ENCODE measurements around the gene CD38.
"Not testable (repeated sequence)": the region's sequence is repeated elsewhere in the genome, so short reads cannot be mapped to it uniquely, and the experiment has no call there.

Gene CD38

DNA sequence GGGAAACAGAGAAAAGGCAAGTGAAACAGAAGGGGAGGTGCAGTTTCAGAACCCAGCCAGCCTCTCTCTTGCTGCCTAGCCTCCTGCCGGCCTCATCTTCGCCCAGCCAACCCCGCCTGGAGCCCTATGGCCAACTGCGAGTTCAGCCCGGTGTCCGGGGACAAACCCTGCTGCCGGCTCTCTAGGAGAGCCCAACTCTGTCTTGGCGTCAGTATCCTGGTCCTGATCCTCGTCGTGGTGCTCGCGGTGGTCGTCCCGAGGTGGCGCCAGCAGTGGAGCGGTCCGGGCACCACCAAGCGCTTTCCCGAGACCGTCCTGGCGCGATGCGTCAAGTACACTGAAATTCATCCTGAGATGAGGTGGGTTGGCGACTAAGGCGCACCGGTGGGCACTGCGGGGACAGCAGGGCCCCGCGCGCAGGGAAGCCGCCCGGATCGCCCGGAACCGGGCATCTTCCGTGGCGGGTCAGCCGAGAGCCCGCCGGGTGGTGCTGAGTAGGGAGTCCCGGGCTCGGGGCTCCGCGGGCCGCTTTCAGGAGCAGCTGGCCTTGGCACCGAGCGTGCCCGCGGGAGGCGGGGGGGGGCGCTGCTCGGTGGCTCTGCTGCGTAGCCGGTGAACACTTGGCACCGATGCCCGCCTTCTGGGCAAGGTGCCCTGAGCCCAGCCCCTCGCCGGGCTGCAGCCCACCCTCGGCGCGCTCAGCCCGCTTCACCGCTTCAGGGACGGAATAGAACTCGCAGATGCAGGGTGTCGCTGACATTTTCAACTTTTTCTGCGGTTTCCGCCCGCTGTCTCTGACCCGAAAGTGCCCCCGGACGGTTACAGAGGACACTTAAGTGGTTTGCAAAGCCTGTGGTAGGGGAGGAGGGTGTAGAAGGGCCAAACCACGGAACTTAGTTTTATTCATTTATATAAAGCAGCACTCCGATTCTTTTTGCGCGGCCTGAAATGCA is at the start of gene CD38:
CD38 (plus strand) TSS at position 40 of the 953 bp plus-strand sequence; CDS start at position 127, 87 bp downstream.
- peak; percentile 61 for DNase-seq

DNA sequence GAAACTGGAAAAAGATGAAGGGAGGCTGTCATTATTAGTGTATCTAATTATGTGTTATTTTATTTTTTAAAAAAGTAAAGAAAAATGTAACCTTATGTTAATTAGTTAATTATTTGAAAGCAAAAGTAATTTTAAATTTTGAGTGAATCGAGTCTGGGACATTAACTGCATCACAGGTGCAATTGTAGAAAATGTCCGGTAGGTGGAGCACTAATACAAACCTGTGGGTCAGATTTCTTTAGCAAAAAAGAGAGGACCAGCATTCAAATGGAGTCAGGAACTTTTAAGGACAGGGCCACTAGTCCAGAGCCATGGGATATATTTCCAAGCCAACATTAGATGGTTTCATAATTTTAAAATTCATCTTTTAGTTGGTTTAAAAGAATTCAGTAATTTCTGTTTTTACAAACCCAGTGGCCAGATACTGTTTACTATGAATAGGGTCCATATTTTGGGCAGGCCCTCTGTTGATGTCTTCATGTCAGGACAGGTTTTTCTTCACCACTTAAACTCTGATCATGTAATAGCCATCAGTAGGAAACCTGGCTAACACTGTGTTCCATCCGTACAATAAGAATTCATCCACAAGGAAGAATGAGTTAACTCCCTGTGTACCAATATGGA is 48.1 kb upstream of the CD38 start:
- no peak for DNase-seq

DNA sequence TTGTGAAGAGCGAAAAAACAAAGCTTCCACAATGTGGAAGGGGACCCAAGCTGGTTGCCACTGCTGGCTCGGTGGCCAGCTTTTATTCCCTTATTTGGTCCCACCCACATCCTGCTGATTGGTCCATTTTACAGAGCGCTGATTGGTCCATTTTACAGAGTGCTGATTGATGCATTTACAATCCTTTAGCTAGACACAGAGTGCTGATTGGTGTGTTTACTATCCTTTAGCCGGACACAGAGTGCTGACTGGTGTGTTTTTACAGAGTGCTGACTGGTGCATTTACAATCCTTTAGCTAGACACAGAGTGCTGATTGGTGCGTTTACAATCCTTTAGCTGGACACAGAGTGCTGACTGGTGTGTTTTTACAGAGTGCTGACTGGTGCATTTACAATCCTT is 45.1 kb upstream of the CD38 start:
- DNase-seq, result not testable (repeated sequence)

DNA sequence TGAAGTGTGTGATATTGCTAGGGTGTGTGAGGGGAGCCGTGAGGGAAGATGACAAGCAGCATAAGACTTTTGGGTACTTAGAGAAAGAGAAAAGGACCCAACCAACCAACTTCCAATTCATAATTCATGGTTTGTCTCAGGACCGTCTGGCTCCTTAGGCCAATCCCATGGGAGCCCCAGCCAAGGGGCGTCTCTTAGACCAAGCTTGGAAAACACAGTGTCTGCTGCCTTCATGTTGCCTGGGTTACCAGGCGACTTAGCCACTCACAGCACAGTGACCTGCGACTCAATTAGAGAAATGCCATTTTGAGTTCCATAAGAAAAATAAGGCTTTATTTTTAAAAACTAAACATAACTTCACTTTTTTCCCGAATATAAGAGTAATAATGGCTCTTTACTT is 42.6 kb upstream of the CD38 start:
- no peak for DNase-seq

DNA sequence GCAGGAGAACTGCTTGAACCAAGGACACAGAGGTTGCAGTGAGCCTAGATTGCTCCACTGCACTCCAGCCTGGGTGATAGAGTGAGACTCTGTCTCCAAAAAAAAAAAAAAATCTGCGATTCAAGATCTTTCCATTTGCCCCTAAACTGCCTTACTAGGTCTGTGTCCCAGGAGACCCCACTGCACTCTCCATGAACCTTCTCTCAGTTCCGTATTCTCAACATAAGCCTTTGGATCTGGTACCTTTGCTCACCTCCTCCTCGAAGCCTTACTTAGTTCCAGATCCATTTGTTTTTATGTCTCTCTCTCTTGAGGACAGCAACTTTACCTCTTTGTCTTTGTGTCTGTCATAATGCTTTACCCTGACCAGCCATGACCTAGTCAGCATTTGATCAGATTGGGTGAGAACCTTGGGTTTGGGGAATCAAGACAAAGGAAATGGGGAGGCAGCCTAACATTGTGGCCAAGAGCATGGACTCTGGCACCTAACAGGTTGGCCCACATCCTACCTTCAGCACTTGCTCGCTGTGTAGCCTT is 41.5 kb upstream of the CD38 start:
- DNase-seq, result no peak

DNA sequence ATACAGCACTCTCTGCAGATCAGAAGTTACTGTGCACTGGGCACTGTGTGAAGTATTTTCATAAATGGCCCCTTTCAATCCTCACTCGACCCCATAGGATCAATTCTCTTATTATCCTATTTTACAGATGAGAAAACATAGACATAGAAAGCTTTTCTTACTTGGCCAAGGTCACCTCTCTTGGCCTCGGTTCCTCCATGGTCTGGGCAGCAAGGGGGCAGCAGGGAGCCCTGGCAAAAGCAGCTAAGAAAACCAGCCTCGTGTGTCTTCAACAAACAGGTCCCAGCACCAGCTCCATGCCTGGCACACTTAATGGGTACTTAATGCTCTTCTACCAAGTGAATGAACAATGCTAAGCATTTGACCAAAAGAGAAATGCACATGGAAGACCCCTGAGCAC is 40.9 kb upstream of the CD38 start:
- no peak for DNase-seq

DNA sequence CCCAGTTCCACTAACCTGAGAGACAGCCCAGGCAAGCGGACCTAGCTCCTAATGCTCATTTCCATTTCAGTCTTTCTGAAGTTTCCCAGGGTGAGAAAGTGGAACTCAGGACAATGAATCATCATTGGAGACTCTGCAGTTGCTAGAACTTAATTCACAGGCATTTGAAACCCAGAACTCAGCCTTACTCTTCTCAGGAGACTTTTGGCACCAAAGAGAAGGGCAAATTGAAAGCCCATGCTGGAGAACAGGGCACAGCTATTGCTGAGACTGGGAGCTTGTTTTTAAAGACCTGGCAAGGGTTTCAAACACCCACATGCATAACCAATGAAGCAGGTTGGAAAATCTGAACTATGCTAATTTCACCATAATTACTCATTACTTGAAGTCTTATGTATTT is 39.3 kb upstream of the CD38 start:
- peak; percentile 22 for DNase-seq

DNA sequence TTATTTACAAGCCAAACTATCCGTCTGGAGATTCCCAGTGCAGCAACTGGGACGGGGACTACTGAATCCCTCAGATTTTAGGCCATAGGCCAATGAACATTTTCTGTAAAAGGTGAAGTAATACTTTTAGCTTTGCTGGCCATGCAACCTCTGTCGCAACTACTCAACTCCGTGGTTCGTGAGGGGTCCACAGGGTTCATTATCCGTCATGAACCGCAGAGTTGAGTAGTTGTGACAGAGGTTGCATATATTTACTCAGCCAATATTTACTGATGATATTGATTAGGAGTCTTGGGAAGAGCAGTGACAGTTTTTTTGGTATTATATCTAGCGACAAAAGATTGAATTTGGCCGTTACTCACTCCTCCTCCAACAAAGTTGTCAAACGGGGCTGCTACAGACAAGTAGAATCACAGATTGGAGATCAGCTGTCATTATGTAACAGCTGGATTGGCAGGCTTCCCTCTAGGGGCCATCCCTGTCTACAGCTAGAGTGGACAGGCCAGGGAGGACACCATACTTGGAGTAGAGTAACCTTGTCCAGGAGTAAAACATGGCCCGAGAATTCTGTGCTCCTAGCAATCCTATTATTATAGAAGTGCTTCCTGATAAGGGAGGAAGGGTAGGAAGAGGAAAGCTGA is 37.2 kb upstream of the CD38 start:
- no peak for DNase-seq

DNA sequence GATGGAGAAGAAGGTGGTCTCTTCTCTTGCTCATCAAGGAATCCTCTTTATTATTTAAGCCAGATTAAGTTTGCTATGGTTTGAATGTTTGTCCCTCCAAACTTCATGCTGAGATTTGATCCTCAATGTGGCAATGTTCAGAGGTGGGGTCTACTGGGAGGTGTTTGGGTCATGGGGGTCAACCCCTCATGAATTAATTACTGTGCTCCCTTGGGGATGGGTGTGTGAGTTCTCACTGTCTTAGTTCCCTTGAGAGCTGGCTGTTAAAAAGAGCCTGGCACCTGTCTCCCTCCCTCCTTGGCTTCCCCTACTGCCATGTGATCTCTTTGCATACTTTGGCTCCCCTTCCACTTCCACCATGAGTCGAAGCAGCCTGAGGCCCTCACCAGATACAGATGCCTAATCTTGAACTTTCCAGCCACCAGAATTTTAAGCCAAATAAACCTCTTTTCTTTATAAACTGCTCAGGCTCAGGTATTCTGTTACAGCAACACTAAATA is 36.0 kb upstream of the CD38 start:
- no peak for DNase-seq

DNA sequence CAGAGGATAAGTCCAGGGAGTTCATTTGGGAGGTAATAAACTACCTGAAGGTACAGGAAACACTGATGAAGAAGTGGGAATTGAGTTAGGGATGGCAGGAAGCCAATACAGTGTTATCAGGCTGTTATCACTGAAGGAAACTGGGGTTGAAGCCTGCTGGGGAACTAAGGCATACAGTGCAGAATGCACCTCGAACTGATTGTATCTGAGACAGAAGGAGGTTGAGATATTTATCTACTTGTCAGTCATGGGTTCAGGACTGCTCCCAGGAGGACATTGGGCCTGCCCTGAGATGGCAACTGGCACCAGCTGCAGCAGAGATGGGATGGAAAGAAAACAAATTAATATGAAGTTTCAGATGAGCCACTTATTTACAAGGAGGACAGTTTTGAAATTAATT is 35.5 kb upstream of the CD38 start:
- DNase-seq, result no peak

DNA sequence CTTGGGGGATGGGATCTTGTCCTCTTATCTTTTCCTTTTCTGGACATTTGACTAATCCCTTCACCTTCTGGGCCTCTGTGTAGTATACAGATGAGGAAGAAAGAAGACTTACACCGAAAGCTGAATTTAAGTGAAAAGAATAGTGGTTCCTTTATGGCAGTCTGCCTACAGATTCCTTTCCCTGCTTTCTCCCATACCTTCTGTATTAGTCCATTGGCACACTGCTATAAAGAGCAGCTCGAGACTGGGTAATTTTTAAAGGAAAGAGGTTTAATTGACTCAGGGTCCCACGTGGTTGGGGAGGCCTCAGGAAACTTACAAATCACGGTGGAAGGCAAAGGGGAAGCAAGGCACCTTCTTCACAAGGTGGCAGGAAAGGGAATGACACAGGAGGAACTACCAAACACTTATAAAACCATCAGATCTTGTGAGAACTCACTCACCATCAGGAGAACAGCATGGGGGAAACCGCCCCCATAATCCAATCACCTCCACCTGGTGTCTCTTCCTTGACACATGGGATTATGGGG is 34.0 kb upstream of the CD38 start:
- no peak for DNase-seq

DNA sequence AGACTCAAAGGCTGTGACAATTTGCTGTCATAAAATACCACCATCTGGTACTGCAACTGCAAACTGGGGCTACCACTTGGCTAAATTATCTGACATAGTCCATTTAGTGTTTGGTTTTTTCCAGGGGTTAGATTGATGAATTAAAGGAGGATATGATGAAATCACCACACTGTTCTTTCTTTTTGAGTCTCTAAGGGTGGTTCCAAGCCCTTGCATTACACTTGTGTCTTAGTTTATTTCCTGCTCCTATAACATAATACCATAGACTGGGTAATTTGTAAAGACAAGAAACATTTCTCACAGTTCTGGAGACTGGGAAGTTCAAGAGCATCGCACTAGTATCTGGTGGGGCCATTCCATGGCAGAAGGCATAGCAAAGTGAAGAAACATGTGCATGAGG is 32.0 kb upstream of the CD38 start:
- DNase-seq, result no peak

DNA sequence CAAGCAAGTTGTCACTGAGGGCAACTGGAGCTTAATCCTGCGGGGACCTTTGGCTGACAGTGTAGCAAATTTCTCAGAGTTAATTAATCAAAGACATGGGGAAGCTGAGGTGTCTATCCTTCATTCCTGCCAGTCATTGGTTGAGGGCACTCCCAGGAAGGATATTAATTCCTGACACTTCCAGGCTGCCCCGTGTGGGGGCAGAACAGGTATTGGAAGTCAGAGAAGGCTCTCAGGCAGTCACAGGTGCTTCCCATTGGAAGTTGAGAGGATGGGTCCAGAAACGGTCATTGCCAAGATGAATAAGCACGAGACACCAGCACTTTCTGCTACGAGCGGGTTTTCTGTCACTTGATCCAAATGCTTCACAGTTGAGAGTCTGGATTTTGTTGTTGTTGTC is 29.1 kb upstream of the CD38 start:
- no peak for DNase-seq

DNA sequence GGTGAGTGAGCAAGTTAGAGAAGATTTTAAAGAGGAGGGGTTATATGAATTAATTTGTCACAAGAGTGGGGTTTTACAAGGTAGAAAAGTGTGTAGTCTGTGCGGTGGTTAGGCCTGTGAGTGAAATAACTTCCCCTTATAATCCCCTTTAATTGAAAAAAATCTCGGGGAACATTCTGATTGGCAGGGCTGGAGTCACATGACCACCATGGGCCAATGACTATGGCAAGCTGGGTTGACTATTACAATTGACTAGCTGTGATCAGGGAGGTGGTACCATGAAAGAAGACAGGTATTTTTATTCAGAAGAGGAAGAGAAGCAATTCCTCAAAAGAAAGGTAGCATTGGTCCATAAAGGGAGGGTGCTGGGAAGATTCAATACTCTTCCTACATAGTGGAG is 27.0 kb upstream of the CD38 start:
- DNase-seq, result no peak

DNA sequence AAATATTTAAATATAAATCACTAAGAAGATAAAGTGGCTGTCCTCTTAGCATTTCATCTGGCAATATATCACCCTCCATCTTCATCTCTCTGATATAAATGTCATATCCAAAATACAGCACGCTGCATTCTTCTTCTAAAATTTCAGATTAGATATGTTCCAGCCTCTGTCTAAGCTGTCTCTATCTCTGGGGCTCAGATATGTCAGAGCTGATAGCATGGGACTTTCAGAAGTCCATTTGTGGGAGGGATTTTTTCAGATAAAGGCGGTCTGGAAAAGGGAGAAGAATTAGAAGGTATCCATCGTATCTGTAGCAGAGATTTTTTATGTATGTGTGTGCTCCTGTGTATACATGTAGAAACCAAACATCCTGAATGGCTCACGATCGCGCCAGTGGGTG is 25.0 kb upstream of the CD38 start:
- DNase-seq, result no peak

DNA sequence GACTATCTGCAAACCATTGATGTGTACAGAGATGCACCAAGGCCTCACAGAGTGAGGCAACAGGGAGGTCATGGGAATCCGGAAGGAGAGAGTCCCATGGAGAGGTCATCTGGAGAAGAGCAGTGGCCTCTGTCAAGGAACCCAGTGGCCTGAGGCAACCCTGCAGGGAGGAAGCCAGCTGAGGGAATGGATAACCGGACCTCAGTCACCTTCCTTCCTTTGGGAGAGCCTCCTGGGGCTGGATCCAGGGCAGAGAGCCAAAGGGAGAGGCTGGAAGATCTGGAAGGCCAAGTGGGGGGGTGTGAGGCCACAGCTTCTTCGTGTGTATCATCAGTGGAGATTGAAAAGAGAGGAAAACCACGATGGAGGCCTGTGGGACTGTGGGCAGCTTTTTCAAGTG is 24.3 kb upstream of the CD38 start:
- DNase-seq, result no peak

DNA sequence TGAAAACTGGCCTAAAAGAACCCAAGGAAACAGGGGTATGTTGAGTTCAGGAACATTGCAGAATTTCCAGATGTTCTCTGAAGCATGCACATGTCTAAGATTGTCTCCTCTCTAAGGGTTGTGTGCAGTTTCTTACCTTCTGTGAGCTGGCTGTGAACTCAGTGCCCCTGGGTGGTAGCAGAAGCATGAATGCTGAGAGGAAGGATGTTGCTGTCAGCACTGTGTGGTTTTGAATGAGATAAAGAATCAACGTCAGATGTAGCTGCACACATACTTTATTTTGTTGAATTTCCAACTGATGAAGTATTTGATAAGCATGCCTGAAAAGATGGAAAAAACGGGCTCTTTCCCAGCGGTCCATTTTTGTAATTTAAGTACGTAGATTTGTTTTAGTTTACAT is 23.8 kb upstream of the CD38 start:
- DNase-seq, result peak; percentile 38

DNA sequence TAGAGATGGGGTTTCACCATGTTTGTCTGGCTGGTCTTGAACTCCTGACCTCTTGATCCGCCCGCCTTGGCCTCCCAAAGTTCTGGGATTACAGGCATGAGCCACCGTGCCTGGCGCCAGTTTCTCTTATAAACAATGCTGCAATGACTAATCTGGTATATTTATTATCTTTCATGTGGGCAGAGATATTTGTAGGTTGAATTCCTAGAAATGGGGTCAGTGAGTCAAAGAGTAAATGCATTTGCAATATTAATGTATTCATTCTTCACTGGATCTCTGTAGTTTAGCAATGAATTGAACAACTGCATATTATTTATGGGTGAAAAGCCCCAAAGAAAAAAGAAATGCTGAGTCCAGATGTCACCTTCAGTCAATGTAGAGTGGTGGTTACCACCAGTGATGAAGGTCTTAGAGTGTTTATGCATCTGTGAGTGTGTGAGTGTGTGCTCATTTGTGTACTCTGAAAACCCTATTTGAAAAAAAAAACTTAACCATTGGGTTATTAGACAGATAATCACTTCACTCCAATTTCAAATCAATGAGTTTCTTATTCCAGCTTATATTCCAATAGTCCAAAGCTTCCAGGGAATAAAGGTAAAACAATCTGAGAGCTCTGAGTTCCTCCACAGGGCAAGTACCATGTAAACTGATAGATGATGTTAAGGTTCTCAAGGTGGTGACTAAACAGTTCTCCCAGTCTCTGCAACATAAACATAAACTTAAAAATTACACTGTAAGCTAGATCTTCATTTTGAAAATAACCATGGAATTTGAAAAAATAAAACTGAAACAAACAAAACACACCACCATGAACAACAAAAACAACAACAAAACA is 22.6 kb upstream of the CD38 start:
- DNase-seq, result peak; percentile 67

DNA sequence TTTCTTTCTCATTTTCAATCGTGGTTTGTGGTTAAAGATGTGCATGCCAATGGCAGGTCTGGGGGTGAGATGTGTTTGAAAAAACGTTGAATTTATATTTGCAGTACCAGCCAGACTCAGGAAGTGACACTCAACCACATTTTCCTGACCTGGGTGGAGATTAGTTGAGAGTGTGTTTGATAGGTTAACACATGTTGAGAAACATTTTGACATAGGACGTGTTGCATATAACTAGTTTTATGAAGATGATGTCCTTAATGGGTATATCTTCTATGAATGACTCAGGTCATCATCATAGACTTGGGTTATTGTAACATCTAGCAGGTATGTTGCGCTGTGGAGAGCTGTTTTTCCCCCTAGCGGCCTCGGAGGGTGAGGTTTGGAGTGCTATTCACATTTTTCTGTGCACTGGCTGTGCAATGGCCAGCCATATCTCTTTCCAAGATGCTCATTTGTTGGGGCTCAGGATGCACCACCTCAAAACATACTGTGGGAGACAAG is 21.7 kb upstream of the CD38 start:
- DNase-seq, result peak; percentile 79

DNA sequence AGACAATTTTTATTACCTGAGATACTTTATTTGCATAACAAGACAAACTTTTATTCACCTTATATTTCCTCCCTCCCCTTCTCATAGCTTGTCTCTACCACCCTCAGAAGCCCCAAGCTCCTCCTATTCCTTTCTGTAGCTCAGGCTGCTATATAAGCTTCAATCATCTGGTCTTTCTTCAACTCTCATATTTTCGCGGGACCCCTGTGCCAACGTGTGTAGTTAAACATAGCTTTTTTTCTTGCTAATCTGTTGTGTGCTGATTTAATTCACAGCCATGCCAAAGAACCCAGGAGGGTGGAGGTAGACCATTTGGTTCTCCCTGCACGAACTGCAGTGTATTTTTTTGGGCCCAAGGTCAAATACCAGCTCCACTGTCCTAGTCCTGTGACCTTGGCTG is 21.1 kb upstream of the CD38 start:
- no peak for DNase-seq

DNA sequence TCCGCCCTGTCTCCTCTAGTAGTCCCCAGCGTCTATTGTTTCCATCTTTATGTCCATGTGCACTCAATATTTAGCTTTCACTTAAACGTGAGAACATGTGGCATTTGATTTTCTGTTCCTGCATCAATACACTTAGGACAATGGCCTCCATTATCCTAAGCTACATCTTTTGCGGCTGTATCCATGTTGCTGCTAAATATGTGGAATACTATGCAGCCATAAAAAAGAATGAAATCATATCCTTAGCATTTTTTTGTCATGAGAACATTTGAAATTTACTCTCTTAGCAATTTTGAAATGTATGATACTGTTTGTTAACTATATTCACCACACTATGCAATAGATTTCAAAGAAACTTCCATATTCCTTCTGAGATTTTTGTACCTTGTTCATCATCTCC is 19.8 kb upstream of the CD38 start:
- no peak for DNase-seq

DNA sequence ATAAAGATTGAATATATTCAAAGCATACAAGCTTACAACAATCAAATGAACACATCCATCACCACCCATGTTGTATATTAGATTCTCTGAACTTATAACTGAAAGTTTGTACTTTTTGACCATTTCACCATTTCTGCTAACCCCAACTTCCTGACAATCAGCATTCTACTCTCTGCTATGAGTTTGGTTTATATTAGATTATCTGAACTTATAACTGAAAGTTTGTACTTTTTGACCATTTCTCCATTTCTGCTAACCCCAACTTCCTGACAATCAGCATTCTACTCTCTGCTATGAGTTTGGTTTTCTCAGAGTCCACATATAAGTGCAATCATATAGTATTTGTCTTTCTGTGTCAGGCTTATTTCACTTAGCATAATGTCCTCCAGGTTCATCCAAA is 15.7 kb upstream of the CD38 start:
- not testable (repeated sequence) for DNase-seq

Measured in activated naive CD4-positive, alpha-beta T cell treated with anti-CD3 and anti-CD28 coated beads, Interleukin-2, amount 50 U/mL, for 16 hours (primary cell).